OCI-LY1 (cell line): Measurements from ENCODE around the gene CIRBP.

Experiments used
- EZH2 ChIP-seq: fragments of 200-600 bp; sonication (generic), shearing (Covaris generic); IDR thresholded peaks from 2 replicates; pipeline ENCODE4 v1.8.0; 2017; ENCODE audit warnings: borderline replicate concordance, mixed run types, mild to moderate bottlenecking, antibody characterized with exemption, low read length, moderate library complexity, mixed read lengths
- TF ChIP-seq, protein P1 (sequence below): fragments of 200-600 bp; sonication (generic), shearing (Covaris generic); IDR thresholded peaks from 2 replicates; pipeline ENCODE4 v1.5.1; 2017; ENCODE audit warnings: mild to moderate bottlenecking, antibody characterized with exemption, low read length, moderate library complexity, mixed read lengths

DNA sequence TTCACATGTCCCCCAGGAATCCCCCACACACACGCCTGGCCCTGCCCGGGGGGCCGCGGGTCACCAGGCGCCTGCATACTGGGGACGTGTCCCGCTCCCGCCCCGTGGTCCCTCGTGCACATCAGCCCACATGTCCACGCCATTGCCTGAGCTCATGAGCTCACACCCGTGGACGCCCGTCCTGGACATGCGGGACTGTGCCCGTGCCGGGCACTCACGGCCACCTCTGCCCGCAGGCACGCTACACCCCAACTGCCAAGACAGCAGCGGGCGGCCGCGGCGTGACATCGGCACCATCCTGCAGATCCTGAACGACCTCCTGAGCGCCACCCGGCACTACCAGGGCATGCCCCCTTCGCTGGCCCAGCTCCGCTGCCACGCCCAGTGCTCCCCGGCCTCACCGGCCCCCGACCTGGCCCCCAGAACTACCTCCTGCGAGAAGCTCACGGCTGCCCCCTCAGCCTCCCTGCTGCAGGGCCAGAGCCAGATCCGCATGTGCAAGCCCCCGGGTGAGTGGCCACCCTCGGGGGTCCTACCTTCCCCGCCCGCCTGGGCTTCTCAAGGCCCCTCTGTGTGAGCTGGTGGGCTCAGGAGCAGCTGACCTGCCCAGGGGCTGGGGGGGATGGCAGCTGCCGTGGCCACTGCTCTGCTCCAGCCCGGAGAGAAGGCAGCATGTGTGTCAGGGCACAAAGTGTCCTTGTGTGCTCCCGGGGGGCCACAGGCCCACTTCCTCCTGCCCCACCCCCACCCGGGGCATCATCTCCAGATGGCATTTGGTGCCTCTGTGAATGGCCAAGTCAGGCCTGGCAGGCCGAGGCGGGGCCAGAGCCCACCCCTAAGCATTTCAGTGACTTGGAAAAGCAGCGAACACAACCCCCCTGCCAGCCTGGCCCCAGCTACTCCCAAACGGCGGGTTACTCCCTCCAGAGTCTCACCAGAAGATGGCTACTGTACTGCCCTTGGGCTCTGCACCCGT lies 13.7 kb upstream of the CIRBP start:
- TF ChIP-seq, protein P1, sequence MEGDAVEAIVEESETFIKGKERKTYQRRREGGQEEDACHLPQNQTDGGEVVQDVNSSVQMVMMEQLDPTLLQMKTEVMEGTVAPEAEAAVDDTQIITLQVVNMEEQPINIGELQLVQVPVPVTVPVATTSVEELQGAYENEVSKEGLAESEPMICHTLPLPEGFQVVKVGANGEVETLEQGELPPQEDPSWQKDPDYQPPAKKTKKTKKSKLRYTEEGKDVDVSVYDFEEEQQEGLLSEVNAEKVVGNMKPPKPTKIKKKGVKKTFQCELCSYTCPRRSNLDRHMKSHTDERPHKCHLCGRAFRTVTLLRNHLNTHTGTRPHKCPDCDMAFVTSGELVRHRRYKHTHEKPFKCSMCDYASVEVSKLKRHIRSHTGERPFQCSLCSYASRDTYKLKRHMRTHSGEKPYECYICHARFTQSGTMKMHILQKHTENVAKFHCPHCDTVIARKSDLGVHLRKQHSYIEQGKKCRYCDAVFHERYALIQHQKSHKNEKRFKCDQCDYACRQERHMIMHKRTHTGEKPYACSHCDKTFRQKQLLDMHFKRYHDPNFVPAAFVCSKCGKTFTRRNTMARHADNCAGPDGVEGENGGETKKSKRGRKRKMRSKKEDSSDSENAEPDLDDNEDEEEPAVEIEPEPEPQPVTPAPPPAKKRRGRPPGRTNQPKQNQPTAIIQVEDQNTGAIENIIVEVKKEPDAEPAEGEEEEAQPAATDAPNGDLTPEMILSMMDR = no peak
- no peak for TF ChIP-seq EZH2
